GM18499 (cell line): ENCODE measurements around the gene SOX1.

ENCODE experiments used
- ATAC-seq: cut with Tn5 transposase; IDR thresholded peaks from one replicate; pipeline ENCODE4 v1.9.1; 2021; ENCODE audit warnings: moderate number of reproducible peaks; ENCODE audit not compliant: insufficient read depth, unreplicated experiment

SOX1 gene

GRCh38 chr13:112067116-112067741 is at the start of gene SOX1:
Gene SOX1 (plus strand): TSS chr13:112067149. CDS start chr13:112067659, 510 bp downstream.
- no peak for ATAC-seq

GRCh38 chr13:112024577-112024976 is 42.4 kb upstream of the SOX1 start:
- ATAC-seq = no peak

- ATAC-seq = no peak
These were observed 39.7 kb upstream of the SOX1 start for GRCh38 chr13:112027250-112027649.

- ATAC-seq = no peak
These were observed 38.5 kb upstream of the SOX1 start for GRCh38 chr13:112028481-112028880.

- ATAC-seq = no peak
These were observed 37.8 kb upstream of the SOX1 start for GRCh38 chr13:112029143-112029542.

GRCh38 chr13:112032186-112032993 is 34.6 kb upstream of the SOX1 start:
- ATAC-seq = no peak

GRCh38 chr13:112034231-112034630 is 32.7 kb upstream of the SOX1 start:
- no peak for ATAC-seq

- ATAC-seq = no peak
These were observed 32.1 kb upstream of the SOX1 start for GRCh38 chr13:112034846-112035245.

- no peak for ATAC-seq
These were observed 24.5 kb upstream of the SOX1 start for GRCh38 chr13:112042496-112042895.

GRCh38 chr13:112052213-112052612 is 14.7 kb upstream of the SOX1 start:
- no peak for ATAC-seq

GRCh38 chr13:112053167-112053743 is 13.7 kb upstream of the SOX1 start:
- no peak for ATAC-seq

- ATAC-seq = no peak
These were observed 13.0 kb upstream of the SOX1 start for GRCh38 chr13:112053744-112054615.

- ATAC-seq = no peak
These were observed 12.3 kb upstream of the SOX1 start for GRCh38 chr13:112054616-112055015.

- no peak for ATAC-seq
These were observed 11.7 kb upstream of the SOX1 start for GRCh38 chr13:112055036-112055914.

- ATAC-seq = no peak
These were observed 11.1 kb upstream of the SOX1 start for GRCh38 chr13:112055915-112056269.

GRCh38 chr13:112056284-112056727 is 10.6 kb upstream of the SOX1 start:
- no peak for ATAC-seq

GRCh38 chr13:112056739-112057438 is 10.1 kb upstream of the SOX1 start:
- ATAC-seq = no peak

- ATAC-seq = no peak
These were observed 9.6 kb upstream of the SOX1 start for GRCh38 chr13:112057439-112057735.
